Fibroblast of gingiva (primary cell): Measurements from ENCODE around the gene VARS1.
"Not testable (repeated sequence)": the region's sequence is repeated elsewhere in the genome, so short reads cannot be mapped to it uniquely, and the experiment has no call there.

Experiments
- DNase-seq: peaks from one replicate; pipeline ENCODE4 v3.0.0-alpha.2; 2011; ENCODE audit warnings: low read depth

VARS1 gene

GRCh38 chr6:31822036-31822821 lies 26.7 kb upstream of the VARS1 start:
- peak; percentile 98 for DNase-seq

- DNase-seq = no peak
These were observed 25.9 kb upstream of the VARS1 start for GRCh38 chr6:31821301-31822035.

- DNase-seq = not testable (repeated sequence)
These were observed 24.8 kb upstream of the VARS1 start for GRCh38 chr6:31820399-31820798.

DNA sequence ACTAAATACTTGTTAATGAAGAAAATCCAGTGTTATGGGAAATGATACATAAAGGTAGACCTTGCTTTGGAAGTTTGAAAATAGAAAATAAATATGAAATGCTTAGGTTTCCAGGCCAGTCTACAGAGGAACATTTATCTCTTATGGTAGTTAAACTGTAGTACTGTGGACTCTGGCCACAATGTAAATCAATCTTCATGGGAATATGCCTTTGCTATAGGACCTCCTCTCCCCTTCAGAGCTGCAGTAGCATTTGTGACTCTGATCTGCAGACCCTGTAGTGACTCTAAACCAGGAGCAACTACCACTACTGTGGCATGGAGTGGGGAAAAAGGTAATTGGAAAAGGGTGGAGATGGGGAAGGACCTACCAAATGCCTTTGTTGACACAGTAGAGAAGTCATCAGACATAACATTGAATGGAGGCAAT lies 24.3 kb upstream of the VARS1 start:
- DNase-seq = no peak

- not testable (repeated sequence) for DNase-seq
These were observed 22.5 kb upstream of the VARS1 start for GRCh38 chr6:31817929-31818511.

DNA sequence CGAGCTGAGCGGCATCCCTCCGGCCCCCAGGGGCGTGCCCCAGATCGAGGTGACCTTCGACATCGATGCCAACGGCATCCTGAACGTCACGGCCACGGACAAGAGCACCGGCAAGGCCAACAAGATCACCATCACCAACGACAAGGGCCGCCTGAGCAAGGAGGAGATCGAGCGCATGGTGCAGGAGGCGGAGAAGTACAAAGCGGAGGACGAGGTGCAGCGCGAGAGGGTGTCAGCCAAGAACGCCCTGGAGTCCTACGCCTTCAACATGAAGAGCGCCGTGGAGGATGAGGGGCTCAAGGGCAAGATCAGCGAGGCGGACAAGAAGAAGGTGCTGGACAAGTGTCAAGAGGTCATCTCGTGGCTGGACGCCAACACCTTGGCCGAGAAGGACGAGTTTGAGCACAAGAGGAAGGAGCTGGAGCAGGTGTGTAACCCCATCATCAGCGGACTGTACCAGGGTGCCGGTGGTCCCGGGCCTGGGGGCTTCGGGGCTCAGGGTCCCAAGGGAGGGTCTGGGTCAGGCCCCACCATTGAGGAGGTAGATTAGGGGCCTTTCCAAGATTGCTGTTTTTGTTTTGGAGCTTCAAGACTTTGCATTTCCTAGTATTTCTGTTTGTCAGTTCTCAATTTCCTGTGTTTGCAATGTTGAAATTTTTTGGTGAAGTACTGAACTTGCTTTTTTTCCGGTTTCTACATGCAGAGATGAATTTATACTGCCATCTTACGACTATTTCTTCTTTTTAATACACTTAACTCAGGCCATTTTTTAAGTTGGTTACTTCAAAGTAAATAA lies 21.8 kb upstream of the VARS1 start:
- DNase-seq = not testable (repeated sequence)

- DNase-seq = peak; percentile 97
These were observed 19.7 kb upstream of the VARS1 start, which contains the start of the genes HSPA1A and HSPA1L for GRCh38 chr6:31815025-31815838. Gene HSPA1A, plus strand, starts transcription at chr6:31815543. Its CDS starts 214 bp downstream, at chr6:31815757. Gene HSPA1L, minus strand, starts transcription at chr6:31815283. Its CDS starts 3,311 bp downstream, at chr6:31811972.

DNA sequence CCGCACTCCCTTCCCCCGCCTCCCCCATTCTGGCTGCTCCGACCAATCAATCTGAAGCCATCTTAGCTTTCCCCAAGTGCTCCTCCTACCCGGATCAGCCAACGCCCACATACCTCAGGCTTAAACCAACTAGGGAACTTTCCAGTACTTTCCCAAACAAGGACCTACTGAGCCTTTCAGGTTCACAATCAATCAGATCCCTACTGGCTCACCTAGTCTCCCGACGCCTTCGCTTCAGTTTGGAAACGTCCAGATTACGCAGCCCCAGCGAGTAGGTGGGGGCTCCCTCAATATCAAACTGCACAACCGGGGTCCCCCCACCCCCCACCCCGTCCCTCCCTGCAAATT lies 19.1 kb upstream of the VARS1 start:
- peak; percentile 98 for DNase-seq

GRCh38 chr6:31813465-31813849 lies 17.9 kb upstream of the VARS1 start:
- no peak for DNase-seq

- DNase-seq = no peak
These were observed 16.1 kb upstream of the VARS1 start for GRCh38 chr6:31811645-31812044.

GRCh38 chr6:31808599-31808998 lies 13.0 kb upstream of the VARS1 start:
- DNase-seq = not testable (repeated sequence)

DNA sequence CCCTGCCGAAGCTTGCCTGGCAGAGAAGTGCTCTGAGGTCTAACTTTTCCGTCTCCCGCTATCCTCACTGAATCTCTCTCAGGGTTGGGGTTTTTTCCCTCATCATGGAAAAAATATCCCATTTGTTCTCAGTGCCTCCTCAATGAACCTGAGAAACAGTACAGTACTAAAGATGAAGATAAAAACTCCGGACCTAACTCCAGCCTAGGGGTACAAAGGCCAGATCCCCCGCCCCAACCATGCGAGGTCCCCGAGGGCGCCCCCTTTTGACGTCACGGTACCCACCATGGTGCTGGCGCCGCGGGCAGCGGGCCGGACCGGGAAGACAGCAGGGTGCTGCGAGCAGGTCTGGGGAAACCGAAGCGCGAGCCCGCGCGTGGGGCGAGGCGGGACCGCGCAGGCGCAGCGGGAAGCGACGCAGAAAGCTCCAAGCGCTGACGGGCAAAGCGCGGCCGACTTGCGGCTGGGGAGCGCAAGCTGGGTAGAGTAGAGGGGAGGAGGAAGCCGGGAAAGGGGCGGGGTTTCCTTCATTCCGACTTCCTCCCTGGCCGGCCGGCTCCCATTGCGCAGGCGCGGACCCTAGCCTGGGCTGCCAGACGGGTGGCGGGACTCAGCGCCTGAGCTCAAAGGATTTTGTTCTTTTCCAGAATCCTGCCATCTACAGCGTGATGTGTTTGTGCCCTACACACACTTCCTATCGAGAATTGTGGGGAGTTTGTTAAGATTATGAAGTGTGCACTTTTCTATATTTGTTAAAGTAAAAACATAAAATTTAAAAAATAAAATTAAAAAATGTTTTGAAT lies 11.1 kb upstream of the VARS1 start, which contains the start of gene LSM2:
TSS of gene LSM2 (minus strand) at position 497 of the 803 bp plus-strand sequence. CDS start at position 288, 209 bp downstream.
- DNase-seq = peak; percentile 97

- no peak for DNase-seq
These were observed 10.5 kb upstream of the VARS1 start for GRCh38 chr6:31805939-31806469.

GRCh38 chr6:31801031-31801927 lies 5.7 kb upstream of the VARS1 start:
- not testable (repeated sequence) for DNase-seq

DNA sequence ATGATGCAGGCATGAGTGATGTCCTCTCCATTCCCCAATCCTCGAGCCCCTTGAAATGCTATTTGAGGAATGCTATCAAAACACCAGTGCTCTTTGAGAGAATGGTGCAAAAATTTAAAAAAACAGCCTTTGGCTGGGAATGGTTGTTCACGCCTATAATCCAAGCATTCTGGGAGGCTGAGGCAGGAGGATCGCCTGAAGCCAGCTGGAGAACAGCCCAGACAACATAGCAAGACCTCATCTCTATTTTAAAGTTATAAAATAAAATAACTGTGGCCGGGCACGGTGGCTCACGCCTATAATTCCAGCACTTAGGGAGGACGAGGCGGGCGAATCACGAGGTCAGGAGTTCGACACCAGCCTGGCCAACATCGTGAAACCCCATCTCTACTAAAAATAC lies 4.2 kb upstream of the VARS1 start:
- DNase-seq = no peak

- DNase-seq = no peak
These were observed 2.0 kb upstream of the VARS1 start for GRCh38 chr6:31797588-31797987.

DNA sequence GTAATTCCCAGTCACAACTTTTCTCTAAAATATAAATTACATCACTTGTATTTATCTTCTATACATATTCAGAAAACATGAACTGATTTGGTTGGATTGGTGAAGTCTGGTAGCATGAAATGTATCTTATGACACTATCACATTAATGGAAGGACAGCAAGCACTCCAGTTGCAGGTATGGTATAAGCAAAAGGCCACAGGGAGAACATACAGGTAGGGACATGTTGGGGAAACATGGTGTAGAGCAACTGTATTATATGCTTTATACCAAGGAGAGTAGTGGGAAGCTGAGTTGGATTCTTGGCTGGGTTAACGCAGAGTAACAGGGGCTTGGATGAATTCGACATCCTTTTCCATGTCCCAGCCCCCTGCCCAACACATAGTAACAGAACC lies 1.4 kb upstream of the VARS1 start:
- no peak for DNase-seq

DNA sequence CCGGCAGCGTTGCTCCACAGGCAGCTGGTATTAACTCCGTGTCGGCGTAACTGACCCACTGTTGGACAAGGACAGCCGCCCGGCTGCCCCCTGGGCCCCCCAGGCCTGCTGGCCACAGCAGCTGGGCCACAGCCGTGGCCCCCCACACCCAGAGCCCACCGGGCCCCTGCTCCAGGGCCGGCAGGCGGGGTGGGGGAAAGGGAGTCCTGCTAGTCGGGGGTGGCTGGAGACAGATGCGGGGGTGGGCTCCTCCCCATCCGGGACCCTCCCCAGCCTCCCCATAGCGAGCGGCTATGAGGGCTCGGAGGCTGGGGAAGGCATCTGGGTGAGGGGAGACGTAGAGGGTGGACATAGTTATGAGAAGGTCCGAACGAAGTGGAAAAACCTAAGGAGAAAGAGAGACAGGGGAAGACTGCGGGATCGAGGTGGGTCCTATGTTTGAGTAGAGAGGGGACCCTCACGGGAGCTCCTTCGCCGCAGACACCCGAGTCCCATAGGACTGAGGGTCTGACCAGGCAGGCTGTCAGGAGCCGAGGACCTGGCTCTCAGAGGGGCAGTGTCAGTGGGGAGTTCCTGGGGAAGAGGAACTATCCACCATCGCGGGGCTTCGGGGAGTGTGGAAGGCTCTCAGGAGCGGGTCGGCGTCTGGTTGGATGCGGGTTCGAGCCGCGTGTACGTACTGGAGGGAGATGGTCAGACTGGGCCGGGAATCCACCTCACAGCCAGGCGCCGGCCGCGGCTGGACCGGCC lies 511 bp downstream of the VARS1 start:
- no peak for DNase-seq
